Kidney glomerular epithelial cell (primary cell): Measurements from ENCODE around the gene PRCD.
"Not testable (repeated sequence)": the region's sequence is repeated elsewhere in the genome, so short reads cannot be mapped to it uniquely, and the experiment has no call there.

Experiments
- DNase-seq: peaks from one replicate; lab custom pipeline; 2025; lab: John Stamatoyannopoulos, UW

PRCD gene

GRCh38 chr17:76556765-76557367 lies 17.0 kb downstream of the PRCD start:
- no peak for DNase-seq

- peak; percentile 94 for DNase-seq
Measured at GRCh38 chr17:76557368-76558197, 17.7 kb downstream of the PRCD start.

- DNase-seq, result no peak
Measured at GRCh38 chr17:76558198-76559095, 18.6 kb downstream of the PRCD start.

GRCh38 chr17:76559460-76559859 lies 19.6 kb downstream of the PRCD start:
- not testable (repeated sequence) for DNase-seq

GRCh38 chr17:76560036-76560876 lies 20.4 kb downstream of the PRCD start:
- no peak for DNase-seq

- DNase-seq, result no peak
Measured at GRCh38 chr17:76560877-76561221, 21.0 kb downstream of the PRCD start.

- DNase-seq, result no peak
Measured at GRCh38 chr17:76561332-76561731, 21.5 kb downstream of the PRCD start.

- DNase-seq, result no peak
Measured at GRCh38 chr17:76561799-76562268, 22.0 kb downstream of the PRCD start.

GRCh38 chr17:76562734-76563148 lies 22.9 kb downstream of the PRCD start:
- no peak for DNase-seq

GRCh38 chr17:76563359-76563758 lies 23.5 kb downstream of the PRCD start:
- not testable (repeated sequence) for DNase-seq

- not testable (repeated sequence) for DNase-seq
Measured at GRCh38 chr17:76564991-76565727, 25.3 kb downstream of the PRCD start.

- no peak for DNase-seq
Measured at GRCh38 chr17:76565728-76566612, 26.1 kb downstream of the PRCD start.

GRCh38 chr17:76566613-76566943 lies 26.7 kb downstream of the PRCD start:
- no peak for DNase-seq

GRCh38 chr17:76566988-76567431 lies 27.2 kb downstream of the PRCD start:
- no peak for DNase-seq

- no peak for DNase-seq
Measured at GRCh38 chr17:76567634-76568432, 28.0 kb downstream of the PRCD start.

GRCh38 chr17:76568811-76569221 lies 29.0 kb downstream of the PRCD start:
- DNase-seq, result no peak

GRCh38 chr17:76569607-76570279 lies 29.9 kb downstream of the PRCD start:
- DNase-seq, result no peak

- DNase-seq, result no peak
Measured at GRCh38 chr17:76570457-76570856, 30.6 kb downstream of the PRCD start.
